Tibial artery (tissue), 4 donors: ENCODE measurements around the gene CUX1.

Experiments used
- DNase-seq, 2 donors: peaks; one replicate each; pipeline ENCODE4 v3.0.0-alpha.2; 2019
- H3K27ac ChIP-seq, 2 donors: fragments of 200-600 bp; sonication (generic) in 1 of 2; 1 replicate in 1 of 2; 2 replicates in 1 of 2; pipeline ENCODE4 v1.5.1; 2018 to 2019; ENCODE audit warnings: mild to moderate bottlenecking in 1 of 2
- H3K27me3 ChIP-seq, 2 donors: fragments of 200-600 bp; sonication (generic) in 1 of 2; one replicate each; pipeline versions ENCODE4 v1.5.1 to v1.6.0; 2016 to 2019
- H3K36me3 ChIP-seq, 3 donors: fragments of 200-600 bp; sonication (generic) in 2 of 3; one replicate each; pipeline ENCODE4 v1.5.1; 2016 to 2019; ENCODE audit warnings: mild to moderate bottlenecking in 2 of 3
- H3K4me1 ChIP-seq, 4 donors: fragments of 200-600 bp; sonication (generic) in 2 of 4; 1 replicate in 3 of 4; 2 replicates in 1 of 4; pipeline ENCODE4 v1.5.1; 2016 to 2019
- H3K4me3 ChIP-seq, 2 donors: fragments of 200-600 bp; sonication (generic) in 1 of 2; 1 replicate in 1 of 2; 2 replicates in 1 of 2; pipeline ENCODE4 v1.5.1; 2018 to 2019; ENCODE audit warnings: mild to moderate bottlenecking in 2 of 2
- H3K9me3 ChIP-seq, 3 donors: fragments of 200-600 bp; sonication (generic) in 1 of 3; one replicate each; pipeline ENCODE4 v1.5.1; 2016 to 2019
- CTCF ChIP-seq, 2 experiments: fragments of 200-600 bp in 1 of 2; fragments of 450-650 bp in 1 of 2; IDR thresholded peaks; one replicate each; pipeline ENCODE4 v1.5.1; 2017 to 2019; ENCODE audit warnings: antibody characterized with exemption in 2 of 2, mild to moderate bottlenecking in 1 of 2, moderate library complexity in 1 of 2
- intact Hi-C: fragments of 100-400 bp; cut with DNase I; formaldehyde crosslinking; loops from one replicate; pipeline ENCODE4 v1.15.0; 2023; ENCODE audit warnings: low total_unique reads

CUX1 gene

GRCh38 chr7:101896316-101896715 lies 78.9 kb downstream of the CUX1 start:
- no peaks in the 10 kb centered on the region for H3K36me3 ChIP-seq
- no peaks in the 10 kb centered on the region for H3K9me3 ChIP-seq
- H3K27me3 ChIP-seq, result no peaks in the 10 kb centered on the region
- peak overlapping the region; percentile 24 to 37 for H3K27ac ChIP-seq
- no peak for TF ChIP-seq CTCF (IDR thresholded peaks at IDR 0.05)
- intact Hi-C loops, result no loop called here
- H3K4me1 ChIP-seq, result peaks cover 0 to 47% (median 29%) of the 10 kb centered on the region in 4 donors
- no peak overlapping the region for H3K4me3 ChIP-seq
- DNase-seq, result no peak

DNA sequence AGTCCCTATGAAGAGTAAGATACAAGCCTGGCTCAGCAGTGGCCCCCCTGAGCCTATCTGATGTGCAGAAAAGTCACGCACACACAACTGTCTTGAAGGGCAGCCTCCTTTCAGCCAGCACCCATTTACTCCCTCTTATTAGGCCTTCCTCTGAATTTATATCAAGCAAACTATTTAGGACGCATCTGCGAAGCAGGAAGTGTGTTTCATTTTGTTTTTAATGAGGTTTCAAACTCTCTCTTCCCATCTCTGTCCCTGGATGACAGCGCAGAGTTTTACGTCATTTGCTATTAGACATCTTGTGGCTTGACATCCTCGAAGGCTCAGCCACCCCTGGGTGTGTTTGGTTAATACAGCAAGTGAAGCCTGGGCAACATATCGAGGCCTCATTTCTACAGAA lies 79.5 kb downstream of the CUX1 start:
- TF ChIP-seq CTCF (IDR thresholded peaks at IDR 0.05), result no peak
- H3K27me3 ChIP-seq, result no peaks in the 10 kb centered on the region
- intact Hi-C loops, result no loop called here
- no peaks in the 10 kb centered on the region for H3K36me3 ChIP-seq
- no peak for DNase-seq
- peaks cover 0 to 53% (median 34%) of the 10 kb centered on the region in 4 donors for H3K4me1 ChIP-seq
- H3K9me3 ChIP-seq, result no peaks in the 10 kb centered on the region
- peak overlapping the region; percentile 24 to 37 for H3K27ac ChIP-seq
- H3K4me3 ChIP-seq, result no peak overlapping the region

GRCh38 chr7:101898106-101898505 lies 80.7 kb downstream of the CUX1 start:
- no peak for DNase-seq
- intact Hi-C loops, result no loop called here
- Histone ChIP-seq H3K4me1 (peaks cover 0 to 57% (median 36%) of the 10 kb centered on the region in 4 donors), H3K27ac (peak overlapping the region; percentile 21 to 37), H3K36me3 (no peaks in the 10 kb centered on the region), H3K9me3 (no peaks in the 10 kb centered on the region), H3K27me3 (no peaks in the 10 kb centered on the region), H3K4me3 (no peak overlapping the region)
- TF ChIP-seq CTCF (IDR thresholded peaks at IDR 0.05), result no peak

DNA sequence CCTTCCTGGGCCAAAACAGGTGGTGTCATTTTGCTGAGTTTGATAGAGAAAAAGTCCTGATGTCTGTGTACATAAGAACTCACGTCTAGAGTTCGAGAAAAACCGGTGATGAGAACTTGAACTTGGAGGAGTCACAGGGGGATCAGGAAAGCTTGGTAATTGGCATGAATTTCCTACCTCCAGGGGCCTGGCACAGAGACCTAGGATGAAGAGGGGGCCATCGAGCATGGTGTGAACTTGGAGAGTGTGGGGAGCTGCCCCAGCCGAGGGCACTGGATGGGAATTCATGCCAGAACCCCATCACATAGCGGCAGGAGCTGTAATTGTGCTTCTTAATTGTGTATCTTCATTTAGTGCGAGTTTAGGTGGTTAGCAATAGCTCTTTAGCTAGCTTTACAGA lies 82.2 kb downstream of the CUX1 start:
- no peak for TF ChIP-seq CTCF (IDR thresholded peaks at IDR 0.05)
- Histone ChIP-seq H3K9me3 (no peaks in the 10 kb centered on the region), H3K36me3 (no peaks in the 10 kb centered on the region), H3K27ac (peak overlapping the region; percentile 49 to 50), H3K27me3 (no peaks in the 10 kb centered on the region), H3K4me3 (peak overlapping the region; percentile 48 to 52), H3K4me1 (peaks cover 0 to 57% (median 36%) of the 10 kb centered on the region in 4 donors)
- DNase-seq, result no peak
- intact Hi-C loops, result no loop called here

GRCh38 chr7:101900103-101900502 lies 82.7 kb downstream of the CUX1 start:
- H3K36me3 ChIP-seq, result no peaks in the 10 kb centered on the region
- H3K27ac ChIP-seq, result peak overlapping the region; percentile 49 to 50
- TF ChIP-seq CTCF (IDR thresholded peaks at IDR 0.05), result peak; percentile 23 to 39
- no peaks in the 10 kb centered on the region for H3K27me3 ChIP-seq
- H3K9me3 ChIP-seq, result no peaks in the 10 kb centered on the region
- DNase-seq, result peak; percentile 46 to 79
- H3K4me3 ChIP-seq, result peak overlapping the region; percentile 48 to 52
- intact Hi-C loops, result no loop called here
- peaks cover 0 to 57% (median 36%) of the 10 kb centered on the region in 4 donors for H3K4me1 ChIP-seq
